OCI-M2 (cell line): ENCODE data around the gene MXD3.
"Not testable (repeated sequence)": the region's sequence is repeated elsewhere in the genome, so short reads cannot be mapped to it uniquely, and the experiment has no call there.

Experiments used
- DNase-seq: peaks from one replicate; lab custom pipeline; 2025; ENCODE audit not compliant: unreplicated experiment; lab: John Stamatoyannopoulos, UW

Gene MXD3

DNA sequence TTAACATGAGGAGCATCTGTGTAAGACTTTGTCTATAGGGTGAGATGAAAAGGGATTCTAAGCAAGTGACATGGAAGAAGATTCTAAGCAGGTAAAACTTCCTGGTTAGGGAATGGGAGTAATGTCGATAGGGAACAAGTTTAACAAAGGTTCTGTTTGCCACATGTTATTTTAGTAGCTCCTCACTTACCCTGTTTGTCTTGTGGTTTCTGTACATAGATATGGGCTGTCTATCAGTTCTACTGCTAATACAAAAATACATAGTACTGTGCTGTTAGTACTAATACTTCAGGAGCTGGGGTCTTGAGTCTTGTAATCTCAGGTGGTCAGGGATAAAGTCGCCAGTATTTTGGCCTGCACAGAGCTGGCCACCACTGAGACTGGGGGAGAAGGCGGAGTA lies 41.0 kb downstream of the MXD3 start:
- no peak for DNase-seq

DNA sequence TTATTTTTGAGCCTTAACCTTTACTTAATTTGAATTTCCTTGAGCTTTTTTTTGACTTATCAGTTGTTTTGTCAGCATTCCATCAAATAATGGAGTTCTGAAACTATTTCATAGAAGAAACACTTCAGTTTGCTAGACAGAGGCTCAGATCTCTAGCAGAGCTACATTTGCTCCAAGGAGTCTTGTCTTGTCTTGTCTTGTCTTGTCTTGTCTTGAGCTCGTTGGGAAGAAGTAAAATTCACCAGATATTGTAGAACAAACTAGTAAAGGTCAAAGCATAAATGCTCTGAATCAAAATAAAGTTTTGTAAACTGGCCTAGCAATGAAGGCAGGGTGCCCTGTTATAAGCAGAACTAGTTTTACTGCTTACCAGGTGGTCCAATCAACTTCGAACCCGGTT lies 41.7 kb downstream of the MXD3 start:
- DNase-seq = no peak

DNA sequence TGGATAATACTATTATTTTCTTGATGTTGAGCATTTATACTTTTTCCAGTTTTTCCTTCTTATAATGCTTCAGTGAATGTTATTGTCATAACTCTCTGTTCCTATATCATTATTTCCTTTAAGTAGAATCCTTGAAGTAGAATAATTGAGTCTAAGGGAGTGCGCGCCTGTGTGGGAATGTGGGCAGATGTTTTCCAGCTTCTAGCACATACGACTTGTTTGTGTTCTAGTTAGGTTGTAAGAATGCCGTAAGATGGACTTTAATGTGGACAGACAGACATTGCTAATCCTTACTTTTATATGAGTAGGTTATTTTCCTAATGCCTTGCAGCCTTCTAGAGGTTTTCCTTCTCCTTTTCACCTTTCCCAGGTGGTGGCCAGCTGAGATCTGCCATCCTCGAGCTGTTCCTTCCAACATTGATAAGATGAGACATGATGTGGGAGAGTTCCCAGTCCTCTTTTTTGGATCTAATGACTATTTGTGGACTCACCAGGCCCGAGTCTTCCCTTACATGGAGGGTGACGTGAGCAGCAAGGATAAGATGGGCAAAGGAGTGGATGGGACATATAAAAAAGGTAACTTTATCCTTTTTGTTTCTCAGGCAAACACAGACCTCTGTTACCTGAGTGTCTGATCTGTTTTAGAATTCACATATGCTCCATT lies 42.3 kb downstream of the MXD3 start:
- DNase-seq = no peak

DNA sequence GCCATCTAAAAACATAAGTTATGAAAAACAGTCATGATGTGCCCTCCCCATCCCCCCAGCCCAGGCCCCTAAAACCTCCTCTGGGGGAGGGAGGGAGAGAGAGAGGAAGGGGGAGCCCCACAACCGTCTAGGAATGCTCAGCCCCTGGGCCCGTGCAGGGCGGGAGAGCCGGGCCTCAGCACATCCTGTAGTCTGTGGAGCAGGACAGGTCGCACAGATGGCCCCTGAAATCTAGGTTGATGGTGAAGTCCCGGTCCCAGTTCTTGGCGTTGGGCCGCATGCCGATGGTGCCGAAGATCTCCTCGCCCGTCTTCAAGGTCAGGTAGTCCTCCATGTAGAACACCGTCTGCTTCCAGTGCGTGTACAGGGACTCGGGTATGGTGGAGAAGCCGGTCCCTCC lies 46.3 kb downstream of the MXD3 start:
- DNase-seq = no peak

DNA sequence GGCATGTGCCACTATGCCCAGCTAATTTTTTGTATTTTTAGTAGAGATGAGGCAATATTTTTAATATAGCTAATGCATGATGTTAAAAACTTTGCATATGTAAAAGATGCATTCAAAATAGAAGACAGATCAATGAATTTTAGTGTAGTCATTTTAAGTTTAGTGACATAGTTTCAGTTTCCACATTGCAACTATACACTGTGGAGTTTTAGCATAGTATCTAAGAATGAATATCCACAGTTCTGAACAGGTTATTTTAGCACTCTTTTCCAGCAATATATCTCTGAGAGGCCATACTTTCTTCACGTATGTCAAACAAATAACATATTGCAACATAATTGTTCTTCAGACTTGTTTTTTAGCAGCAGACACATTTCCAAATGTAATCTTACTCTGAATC lies 47.5 kb downstream of the MXD3 start:
- no peak for DNase-seq

DNA sequence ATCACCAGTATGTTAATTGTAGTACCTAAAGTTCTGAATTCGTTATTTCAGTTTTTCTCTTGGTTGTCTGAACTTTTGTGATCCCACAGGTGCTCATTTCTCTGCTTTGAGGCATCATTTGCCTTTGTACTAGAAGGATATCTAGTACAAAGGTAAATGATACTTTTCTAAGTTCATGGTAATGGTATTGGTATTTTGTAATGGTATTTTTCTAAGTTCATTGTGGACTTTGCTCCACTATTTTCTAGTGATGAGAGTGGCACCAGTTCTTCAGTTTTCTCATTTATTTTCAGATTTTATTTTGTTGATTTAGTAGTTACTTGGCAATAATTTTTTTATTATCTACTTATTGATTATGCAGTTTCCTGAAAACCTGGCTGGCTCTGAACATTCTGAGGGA lies 50.2 kb downstream of the MXD3 start:
- DNase-seq = no peak

DNA sequence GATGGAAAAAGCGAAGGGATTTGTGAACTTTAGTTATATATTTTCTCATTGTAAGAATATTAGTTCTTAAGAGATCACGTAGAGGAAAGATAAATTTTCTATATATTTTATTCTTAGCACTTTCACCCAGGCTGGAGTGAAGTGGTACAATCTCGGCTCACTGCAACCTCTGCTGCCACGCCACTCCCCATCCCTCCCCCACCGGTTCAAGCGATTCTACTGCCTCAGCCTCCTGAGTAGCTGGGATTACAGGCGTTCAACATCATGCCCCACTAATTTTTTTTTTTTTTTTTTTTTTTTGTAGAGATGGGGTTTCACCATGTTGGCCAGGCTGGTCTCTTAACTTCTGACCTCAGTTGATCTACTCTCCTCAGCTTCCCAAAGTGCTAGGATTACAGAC lies 50.7 kb downstream of the MXD3 start:
- no peak for DNase-seq

DNA sequence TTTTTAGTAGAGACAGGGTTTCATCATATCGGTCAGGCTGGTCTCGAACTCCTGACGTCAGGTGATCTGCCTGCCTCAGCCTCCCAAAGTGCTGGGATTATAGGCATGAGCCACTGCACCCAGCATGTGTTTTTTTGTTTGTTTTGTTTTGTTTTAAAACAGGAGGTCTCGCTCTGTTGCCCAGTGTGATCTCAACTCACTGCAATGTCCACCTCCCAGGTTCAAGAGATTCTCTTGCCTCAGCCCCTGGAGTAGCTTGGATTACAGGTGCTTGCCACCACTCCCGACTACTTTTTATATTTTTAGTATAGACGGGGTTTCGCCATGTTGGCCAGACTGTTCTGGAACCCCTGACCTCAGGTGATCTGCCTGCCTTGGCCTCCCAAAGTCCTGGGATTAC lies 53.0 kb downstream of the MXD3 start:
- DNase-seq = not testable (repeated sequence)
